HG03558 (cell line): Measurements from ENCODE around the gene GRIK1.
"Not testable (repeated sequence)": the region's sequence is repeated elsewhere in the genome, so short reads cannot be mapped to it uniquely, and the experiment has no call there.

Experiments
- ATAC-seq: cut with Tn5 transposase; IDR thresholded peaks from one replicate; pipeline ENCODE4 v1.9.1; 2021; ENCODE audit warnings: moderate number of reproducible peaks; ENCODE audit not compliant: unreplicated experiment; ENCODE audit errors: extremely low read depth

Gene GRIK1

DNA sequence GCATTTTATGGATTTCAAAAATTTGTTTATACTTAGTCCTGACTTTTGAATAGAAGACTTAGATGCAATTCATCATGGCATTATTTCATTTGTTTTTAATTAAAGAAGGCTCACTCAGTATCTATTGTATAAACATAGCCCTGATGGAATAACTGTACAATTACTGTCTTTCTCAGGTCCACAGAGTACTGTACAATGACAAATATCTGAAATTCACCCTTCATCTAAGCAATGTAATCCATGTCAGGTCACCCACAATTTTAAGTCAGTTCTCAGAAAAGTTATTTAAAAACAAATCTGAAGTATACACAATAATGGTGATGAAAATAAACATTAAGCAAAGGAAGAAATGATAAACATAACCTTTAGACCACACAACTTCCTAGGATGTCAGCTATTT is 311.9 kb downstream of the GRIK1 start:
- no peak for ATAC-seq

DNA sequence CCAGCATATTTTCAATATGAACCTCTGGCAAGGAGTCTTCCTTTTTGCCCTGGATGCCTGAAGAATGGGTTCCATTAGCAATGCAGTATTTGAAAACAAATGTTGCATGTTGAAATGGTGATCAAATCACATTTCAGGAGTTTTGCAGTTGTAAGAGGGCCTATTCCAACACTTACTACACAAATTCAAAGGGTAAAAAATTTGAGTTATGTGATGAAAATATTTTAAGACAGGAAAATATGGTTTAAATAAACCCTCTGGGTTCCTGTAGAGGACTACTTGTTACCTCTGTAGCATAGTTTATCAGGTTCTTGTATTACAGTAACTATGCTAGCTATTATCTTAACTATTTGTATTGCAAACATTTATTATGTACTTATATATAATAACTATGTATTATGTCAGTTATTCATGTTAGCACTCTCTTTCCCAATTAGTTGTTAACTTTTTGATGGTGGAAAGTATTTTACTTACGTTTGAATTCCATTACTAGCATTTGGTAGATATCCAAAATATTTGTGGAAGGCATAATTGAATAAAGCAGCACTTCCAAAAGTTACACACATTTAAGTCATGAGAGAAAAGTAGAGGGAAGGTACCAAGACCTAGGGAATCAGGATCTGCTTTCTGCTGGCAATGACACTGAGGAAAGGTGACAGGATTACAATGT is 312.9 kb downstream of the GRIK1 start:
- ATAC-seq: no peak

DNA sequence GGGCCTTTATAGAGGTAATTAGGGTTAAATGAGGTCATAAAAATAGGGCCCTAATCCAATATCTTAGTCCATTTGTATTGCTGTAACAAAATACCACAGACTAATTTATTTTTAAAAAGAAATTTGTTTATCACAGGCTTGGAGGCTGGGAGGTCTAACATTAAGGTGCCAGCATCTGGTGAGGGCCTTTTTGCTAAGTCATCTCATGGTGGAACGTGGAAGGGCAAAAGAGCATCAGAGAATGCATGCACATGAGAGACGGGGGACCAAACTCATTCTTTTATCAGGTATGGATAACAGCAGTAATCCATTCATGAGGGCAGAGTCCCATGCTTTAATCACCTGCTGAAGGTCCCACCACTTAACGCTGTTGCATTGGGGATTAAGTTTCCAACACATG is 313.8 kb downstream of the GRIK1 start:
- no peak for ATAC-seq

DNA sequence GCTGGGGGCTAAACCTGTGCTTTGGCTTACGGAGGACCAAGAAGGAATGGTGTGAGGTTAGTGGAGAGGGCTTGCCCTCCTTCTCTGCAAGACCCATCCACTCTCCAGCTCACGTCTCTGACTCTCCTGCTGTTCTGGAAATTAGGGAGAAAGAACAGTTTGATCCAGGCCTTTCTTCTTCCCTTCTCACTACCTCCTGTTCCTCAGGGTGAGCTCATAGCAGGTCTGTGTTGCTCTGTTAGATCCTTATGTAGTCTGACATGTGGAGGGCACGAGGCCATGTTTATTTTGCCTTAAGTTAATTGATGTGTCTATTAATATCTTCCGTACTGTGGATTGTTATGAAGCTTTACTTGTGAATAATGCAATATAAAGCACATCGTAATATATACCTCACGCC is 315.0 kb downstream of the GRIK1 start:
- ATAC-seq: no peak

DNA sequence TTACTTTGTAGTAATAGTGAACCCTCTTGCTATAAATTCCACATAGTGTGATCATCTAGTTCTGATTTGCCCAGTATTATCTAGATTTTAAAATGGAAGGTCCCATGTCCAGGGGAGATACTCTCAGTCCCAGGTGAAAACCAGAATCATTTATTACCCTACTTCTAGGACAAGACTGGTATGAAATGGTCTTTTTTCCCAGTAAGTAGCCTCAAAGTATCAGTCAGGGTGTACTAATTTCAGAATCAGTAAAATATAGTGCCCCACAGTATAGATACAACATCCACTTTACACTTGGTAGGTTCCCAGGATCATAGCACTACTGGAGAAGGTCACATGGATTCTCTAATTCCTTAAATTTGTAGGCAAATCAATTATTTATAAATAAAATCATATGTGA is 318.3 kb downstream of the GRIK1 start:
- no peak for ATAC-seq

DNA sequence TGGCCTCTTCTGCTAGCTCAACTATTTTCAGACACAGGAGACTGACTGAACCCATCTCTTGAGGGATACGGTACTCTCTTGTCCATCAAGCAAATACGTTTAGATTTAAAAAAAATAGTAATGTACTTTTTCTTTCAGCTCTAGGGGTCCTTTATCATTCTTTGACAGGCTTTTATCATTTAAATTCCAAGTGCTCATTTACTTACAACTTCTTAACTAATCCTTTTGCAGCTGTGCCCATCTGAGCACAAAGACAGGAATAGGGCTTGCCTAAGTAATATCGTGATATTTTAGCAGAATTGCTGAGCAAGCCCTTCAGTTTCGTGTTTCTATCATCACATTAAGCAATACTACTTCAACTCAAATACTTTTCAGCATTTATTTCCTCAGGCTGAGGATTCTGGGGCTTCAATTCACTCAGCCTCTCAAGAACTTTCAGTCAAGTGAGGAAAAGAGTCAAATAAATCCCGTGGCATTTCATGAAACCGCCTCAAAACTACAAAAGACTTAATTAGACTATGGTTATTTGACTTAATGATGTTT is 323.5 kb downstream of the GRIK1 start:
- ATAC-seq: no peak

DNA sequence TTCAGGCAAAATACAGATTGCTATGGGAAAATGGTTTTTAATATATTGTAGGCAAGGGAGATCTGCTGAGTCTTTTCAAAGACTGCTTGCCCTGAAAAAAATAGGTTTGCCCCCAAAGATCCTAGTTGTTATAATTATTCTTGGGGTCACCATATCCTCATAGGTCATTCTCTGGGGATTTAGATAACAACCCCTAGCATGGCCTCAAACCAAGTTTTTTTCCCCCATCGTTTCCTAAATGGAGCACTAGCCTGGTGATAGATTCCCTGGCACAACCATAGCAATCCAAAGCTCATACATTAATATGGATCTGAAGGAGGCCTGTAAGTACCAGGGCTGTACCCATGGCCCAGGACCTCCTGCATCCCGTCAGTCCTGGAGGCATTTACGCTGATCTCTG is 325.9 kb downstream of the GRIK1 start:
- no peak for ATAC-seq

DNA sequence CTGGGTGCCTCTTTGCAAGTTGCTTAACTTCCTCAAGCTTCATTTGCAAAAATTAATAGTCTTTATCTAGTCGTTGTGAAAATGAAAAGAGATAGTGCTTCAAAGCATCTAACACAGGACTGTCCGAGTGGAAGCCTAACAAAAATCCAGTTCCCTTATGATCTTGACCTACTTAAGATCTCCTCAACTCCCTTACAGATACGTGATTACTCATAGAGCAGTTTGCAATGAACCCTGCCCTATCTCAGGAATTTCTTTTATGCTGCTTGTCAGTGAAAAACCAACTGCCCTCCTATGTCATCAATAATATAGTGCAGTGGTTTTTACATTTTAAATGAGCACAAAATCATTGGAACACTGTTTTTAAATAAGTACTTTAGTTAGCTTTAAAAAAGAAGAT is 326.8 kb downstream of the GRIK1 start:
- ATAC-seq: no peak

DNA sequence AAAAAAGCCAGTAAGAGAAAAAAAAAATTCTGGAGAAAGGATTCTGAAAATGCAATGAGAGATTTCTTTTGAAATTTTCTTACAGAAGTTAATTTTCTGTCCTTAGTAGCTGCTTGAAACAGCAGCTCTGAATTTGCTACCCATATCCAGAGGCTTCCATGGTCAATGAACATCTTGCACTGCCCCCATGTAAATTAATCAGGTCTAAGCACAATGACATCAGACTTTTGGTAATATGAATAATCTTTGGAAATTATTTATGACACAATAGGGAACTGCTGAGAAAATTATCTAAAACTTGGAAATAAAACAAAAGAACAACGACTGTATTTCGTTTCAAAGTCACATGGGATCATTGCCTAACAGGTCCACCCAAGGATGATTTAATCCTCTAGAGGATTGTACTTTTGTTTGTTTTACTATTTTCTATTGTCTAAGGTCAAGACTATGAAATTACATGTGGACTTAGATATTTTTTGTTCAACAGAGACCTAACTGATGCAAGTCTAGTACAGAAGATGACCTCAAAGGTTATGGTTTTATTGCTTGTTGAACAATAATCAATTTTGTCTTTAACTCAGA is 328.9 kb downstream of the GRIK1 start:
- ATAC-seq: no peak

DNA sequence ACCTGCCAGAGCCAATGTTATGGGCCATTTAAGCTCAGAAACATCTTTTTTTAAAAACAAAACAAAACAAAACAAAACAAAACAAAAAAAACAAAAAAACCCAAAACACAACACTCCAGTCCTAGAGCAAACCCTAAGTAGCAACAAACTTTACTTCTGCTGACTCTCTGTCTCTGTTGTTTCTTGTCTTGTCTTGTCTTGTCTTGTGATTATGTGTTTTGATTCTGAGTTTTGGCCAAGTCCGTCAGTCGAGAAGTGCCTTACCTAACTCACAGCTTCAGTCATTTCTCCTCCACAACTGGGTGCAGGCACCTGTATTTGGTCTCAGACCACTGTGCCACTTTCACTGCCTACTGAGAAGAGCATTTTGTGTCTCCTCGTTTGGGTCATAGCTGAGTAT is 333.2 kb downstream of the GRIK1 start:
- no peak for ATAC-seq

DNA sequence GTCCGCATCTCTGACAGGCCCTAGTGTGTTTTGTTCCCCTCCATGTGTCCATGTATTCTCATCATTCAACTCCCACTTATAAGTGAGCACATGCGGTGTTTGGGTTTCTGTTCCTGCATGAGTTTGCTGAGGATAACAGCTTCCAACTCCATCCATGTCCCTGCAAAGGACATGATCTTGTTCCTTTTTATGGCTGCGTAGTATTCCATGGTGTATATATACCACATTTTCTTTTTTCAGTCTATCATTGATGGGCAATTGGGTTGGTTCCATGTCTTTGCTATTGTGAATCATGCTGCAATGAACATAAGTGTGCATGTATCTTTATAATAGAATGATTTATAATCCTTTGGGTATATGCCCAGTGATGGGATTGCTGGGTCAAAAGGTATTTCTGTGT is 334.6 kb downstream of the GRIK1 start:
- not testable (repeated sequence) for ATAC-seq

DNA sequence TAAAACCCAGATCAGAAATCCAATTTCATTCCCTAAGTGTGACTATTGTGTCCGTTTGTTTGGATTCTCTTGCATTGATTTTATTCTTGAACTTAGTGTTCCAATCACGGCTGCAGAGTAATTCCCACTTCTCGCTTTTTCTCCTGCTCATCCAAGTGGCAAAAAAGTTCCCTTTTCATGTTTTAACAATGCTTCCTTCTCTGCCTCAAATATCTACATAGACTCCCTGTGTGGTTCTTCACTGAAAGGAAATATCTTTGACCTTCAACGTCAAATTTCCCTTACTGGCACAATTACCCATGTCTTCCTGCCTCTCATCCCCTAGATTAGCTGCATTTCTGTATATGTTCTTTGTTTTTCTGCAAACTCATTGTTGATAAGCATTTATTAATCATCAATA is 335.7 kb downstream of the GRIK1 start:
- ATAC-seq: no peak

DNA sequence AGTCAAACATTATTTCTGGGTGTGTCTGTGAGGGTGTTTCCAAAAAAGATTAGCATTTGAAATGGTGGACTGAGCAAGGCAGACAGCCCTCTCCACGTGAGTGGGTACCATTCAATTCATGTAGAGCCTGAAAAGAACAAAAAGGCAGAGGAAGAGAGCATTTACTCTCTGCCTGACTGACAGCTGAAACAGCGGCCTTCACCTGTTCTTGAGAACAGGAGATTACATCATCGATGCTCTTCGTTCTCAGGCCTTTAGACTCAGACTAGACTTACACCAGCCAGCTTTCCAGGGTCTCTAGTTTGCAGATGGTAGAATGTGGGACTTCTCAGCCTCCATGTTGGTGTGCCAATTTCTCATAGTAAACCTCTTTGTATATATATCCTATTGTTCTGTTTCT is 338.7 kb downstream of the GRIK1 start:
- no peak for ATAC-seq

DNA sequence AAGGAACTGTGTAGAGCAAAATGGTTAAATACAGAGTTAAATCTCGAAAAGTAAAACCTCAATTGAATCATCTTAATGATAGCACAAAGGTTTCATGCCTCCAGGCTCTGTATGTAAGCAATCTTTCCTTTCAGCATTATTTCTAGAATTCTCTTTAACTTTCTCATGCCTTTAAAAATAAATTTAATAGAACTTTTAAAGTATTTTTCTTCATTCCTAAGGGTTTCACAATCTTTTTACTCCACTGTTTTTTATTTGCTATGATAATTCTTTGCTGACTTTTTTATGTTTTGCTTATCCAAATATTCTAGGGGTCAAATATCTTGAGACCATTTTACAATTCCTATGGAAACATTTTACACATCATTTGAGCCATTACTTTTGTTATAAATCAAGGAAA is 353.1 kb downstream of the GRIK1 start:
- no peak for ATAC-seq

DNA sequence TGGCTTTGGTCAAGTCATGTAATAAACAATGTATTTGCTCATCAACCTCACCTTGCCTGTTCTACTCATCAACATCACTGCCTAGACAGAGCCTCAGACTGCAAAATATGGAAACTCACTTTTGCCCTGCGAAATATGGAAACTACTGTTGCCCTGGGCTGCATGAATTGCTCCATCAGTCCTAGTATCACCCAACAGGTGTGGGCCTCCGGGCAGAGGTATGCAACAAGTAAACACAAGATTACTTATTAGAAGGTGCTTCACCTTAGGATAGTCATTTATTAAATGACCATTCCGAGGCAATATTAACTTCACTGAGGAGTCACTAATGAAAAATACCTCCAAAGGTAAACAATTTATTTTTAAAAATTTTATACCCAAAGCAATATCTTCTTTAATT is 354.3 kb downstream of the GRIK1 start:
- ATAC-seq: no peak

DNA sequence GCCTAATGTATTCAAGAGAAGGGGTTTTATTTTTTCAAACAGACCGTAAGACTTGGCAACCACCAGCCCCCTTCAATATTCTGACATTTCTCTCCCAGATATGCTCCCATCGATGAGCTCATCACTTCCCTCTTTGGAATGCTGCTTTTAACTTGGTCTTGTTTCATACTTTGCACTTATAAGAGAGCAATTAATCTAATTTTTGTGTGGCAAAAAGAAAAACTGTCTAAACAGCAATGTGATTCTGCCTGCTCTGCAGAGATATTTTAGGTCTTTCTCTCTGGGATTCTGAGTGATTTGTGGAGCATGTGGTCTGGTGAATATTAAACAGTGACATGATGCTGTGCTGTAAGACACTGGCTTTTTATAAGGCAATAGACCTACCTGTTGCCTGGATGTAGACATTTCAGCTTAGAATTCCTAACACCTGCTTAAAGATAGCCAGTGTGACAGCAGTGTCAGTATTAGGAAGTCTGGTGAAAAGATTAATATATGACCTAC is 356.3 kb downstream of the GRIK1 start:
- ATAC-seq: no peak

DNA sequence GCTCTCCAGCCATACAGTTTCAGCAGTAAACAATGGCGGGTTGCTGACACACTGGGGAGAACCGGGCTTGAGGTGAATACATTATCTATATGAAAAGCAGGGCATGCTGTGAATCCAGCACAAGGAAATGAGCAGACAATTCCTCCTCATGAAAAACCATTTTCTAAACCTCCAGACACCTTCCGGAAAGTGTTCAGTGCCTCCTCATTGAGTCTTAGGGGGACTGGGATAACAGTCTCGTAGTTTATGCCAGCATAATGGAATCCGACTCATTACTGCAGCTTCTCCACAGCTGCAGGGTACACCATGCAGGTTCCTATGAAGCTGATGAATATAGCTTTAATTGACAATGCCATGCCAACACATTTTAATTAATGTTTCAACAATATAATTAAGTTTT is 356.9 kb downstream of the GRIK1 start:
- ATAC-seq: no peak

DNA sequence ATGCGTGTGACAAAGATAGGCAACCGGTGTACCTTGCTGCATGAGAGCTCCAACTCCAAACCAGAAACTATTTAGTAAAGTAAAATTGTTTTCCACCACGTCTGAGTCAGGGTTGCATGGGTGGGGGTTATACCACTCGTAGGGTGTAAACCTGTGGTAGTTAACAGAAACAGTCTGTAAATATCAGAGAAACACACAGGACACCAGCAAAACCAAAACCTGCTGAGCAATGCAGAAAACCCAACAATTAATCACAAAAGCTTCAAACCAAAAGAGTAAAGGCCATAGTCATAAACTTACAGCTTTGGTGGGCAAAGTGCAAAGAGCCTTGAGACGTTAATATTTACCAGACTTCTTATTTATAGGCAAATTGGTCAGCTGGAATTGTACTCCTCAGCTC is 358.4 kb downstream of the GRIK1 start:
- no peak for ATAC-seq

DNA sequence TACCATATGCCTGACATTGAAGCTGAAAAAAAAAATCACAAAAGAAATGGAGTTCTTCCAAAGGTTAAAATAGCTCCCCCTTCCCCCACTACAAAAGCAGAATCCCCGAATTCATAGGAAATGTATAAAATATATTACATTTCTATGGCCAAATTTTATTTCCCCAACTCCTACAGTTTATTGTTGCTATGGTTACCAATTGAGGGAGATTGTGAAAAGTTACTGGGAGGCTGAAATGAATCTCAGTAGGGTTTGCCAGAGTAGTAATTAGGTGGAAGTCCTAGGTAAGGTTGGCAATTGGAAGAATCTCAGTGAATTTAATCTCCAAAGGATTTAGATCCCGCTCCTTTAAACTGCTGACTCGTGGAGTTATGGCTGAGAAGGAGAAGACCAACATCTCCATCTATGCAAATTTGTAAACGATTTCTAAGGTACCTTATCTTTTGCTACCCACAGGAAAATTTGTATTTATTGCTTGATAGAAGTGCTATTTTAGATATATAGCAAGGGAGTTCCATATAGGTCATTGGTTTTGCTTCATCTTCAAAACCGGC is 359.0 kb downstream of the GRIK1 start:
- no peak for ATAC-seq

DNA sequence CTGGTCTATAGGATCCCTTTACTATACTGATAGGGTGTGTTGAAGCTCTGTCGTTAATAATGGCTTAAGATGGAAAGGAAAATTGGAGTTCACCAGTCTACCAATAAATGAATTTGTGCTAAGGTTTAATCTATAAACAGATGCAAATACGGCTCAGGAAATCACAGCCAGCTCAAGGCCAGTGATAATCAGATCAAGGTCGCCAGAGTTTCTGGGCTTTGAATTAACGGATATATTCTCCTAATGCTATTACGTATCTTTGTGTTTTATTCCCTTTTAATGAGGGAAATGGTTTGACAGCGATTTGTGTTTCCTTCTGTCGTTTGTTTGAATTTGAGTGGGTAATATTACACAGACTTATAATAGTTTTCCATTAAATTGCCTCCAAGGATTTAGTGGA is 361.5 kb downstream of the GRIK1 start:
- ATAC-seq: no peak

DNA sequence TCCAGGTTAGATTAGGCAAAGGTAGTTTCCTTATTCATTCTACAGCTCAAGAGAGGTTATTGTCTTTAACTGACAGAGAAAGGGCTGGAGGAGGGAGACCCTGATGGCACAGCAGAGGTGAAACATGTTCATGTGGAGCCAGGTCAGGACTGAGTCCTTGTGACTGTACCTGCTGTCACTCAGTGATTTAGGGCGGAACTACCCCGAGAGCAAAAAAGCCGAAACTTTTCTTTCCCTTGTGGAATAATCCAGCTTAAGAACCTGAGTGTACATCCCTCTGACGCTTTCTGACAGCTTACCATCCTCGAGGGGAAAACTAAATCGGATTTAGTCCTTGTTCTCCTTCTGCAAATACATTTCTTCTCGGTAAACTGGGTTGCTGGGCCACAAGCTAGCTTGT is 367.8 kb downstream of the GRIK1 start:
- no peak for ATAC-seq
